GM21529 (cell line): ENCODE data around the gene ANKUB1.

Experiments used
- ATAC-seq: cut with Tn5 transposase; IDR thresholded peaks from one replicate; pipeline ENCODE4 v1.9.1; 2021; ENCODE audit not compliant: unreplicated experiment

The ANKUB1 gene

GRCh38 chr3:149713730-149714654 lies 78.4 kb downstream of the ANKUB1 start:
- no peak for ATAC-seq
